Mucosa of rectum (tissue), 2 donors: Measurements from ENCODE around the gene CUL1.

Experiments used
- H3K27ac ChIP-seq, 2 donors: one replicate each; pipeline ENCODE4 v1.7.0; 2013; ENCODE audit warnings: inconsistent platforms in 2 of 2, low read depth in 2 of 2, low read length in 2 of 2
- H3K27me3 ChIP-seq, 2 donors: one replicate each; pipeline ENCODE4 v1.7.0; 2013; ENCODE audit warnings: low read length in 2 of 2; ENCODE audit not compliant: control insufficient read depth in 2 of 2, insufficient read depth in 2 of 2
- H3K36me3 ChIP-seq, 2 donors: one replicate each; pipeline ENCODE4 v1.7.0; 2013; ENCODE audit warnings: low read length in 2 of 2; ENCODE audit not compliant: control insufficient read depth in 2 of 2, insufficient read depth in 2 of 2
- H3K4me1 ChIP-seq, 2 donors: one replicate each; pipeline ENCODE4 v1.7.0; 2013; ENCODE audit warnings: low read length in 2 of 2, mild to moderate bottlenecking in 1 of 2; ENCODE audit not compliant: control insufficient read depth in 2 of 2, insufficient read depth in 2 of 2
- H3K4me3 ChIP-seq, 2 donors: one replicate each; pipeline ENCODE4 v1.7.0; 2013; ENCODE audit warnings: low read length in 2 of 2
- H3K9ac ChIP-seq, 2 donors: one replicate each; pipeline ENCODE4 v1.7.0; 2013; ENCODE audit warnings: low read length in 2 of 2, low read depth in 1 of 2, mild to moderate bottlenecking in 1 of 2
- H3K9me3 ChIP-seq, 2 donors: one replicate each; pipeline ENCODE4 v1.7.0; 2013; ENCODE audit warnings: low read length in 2 of 2; ENCODE audit not compliant: control insufficient read depth in 2 of 2
- donor health status: healthy.
- donor health status: Normal muscosa, but diverticular disease.

The CUL1 gene

GRCh38 chr7:148811892-148812291, 113.2 kb downstream of the CUL1 start:
- peaks cover 14 to 29% of the 10 kb centered on the region in 2 donors for H3K36me3 ChIP-seq

GRCh38 chr7:148813890-148814289, 115.2 kb downstream of the CUL1 start:
- Histone ChIP-seq H3K9ac (no peak overlapping the region), H3K36me3 (peaks cover 7 to 18% of the 10 kb centered on the region in 2 donors), H3K27ac (no peak overlapping the region), H3K9me3 (no peaks in the 10 kb centered on the region), H3K27me3 (no peaks in the 10 kb centered on the region), H3K4me3 (no peak overlapping the region), H3K4me1 (no peaks in the 10 kb centered on the region)

More at GRCh38 chr7:148811892-148812291, 113.2 kb downstream of the CUL1 start:
- no peaks in the 10 kb centered on the region for H3K4me1 ChIP-seq
- no peaks in the 10 kb centered on the region for H3K27me3 ChIP-seq
- H3K9me3 ChIP-seq = no peaks in the 10 kb centered on the region
- H3K9ac ChIP-seq = no peak overlapping the region
- no peak overlapping the region for H3K4me3 ChIP-seq
- H3K27ac ChIP-seq = no peak overlapping the region

GRCh38 chr7:148814922-148815559, 116.3 kb downstream of the CUL1 start:
- no peaks in the 10 kb centered on the region for H3K9me3 ChIP-seq
- H3K4me3 ChIP-seq = no peak overlapping the region
- peaks cover 4 to 18% of the 10 kb centered on the region in 2 donors for H3K36me3 ChIP-seq
- H3K27ac ChIP-seq = no peak overlapping the region
- H3K27me3 ChIP-seq = no peaks in the 10 kb centered on the region
- no peaks in the 10 kb centered on the region for H3K4me1 ChIP-seq
- no peak overlapping the region for H3K9ac ChIP-seq

- H3K27me3 ChIP-seq = no peaks in the 10 kb centered on the region
- no peak overlapping the region for H3K27ac ChIP-seq
- H3K4me3 ChIP-seq = no peak overlapping the region
- H3K4me1 ChIP-seq = no peaks in the 10 kb centered on the region
- no peak overlapping the region for H3K9ac ChIP-seq
- H3K36me3 ChIP-seq = peaks cover 4 to 15% of the 10 kb centered on the region in 2 donors
- H3K9me3 ChIP-seq = no peaks in the 10 kb centered on the region
These were observed 116.9 kb downstream of the CUL1 start for GRCh38 chr7:148815612-148816011.

GRCh38 chr7:148819697-148820360, 121.1 kb downstream of the CUL1 start:
- Histone ChIP-seq H3K27me3 (no peaks in the 10 kb centered on the region), H3K9me3 (no peaks in the 10 kb centered on the region), H3K36me3 (peaks cover 3 to 5% of the 10 kb centered on the region in 2 donors), H3K4me3 (no peak overlapping the region), H3K4me1 (no peaks in the 10 kb centered on the region), H3K27ac (no peak overlapping the region), H3K9ac (no peak overlapping the region)

GRCh38 chr7:148821422-148821821, 122.7 kb downstream of the CUL1 start:
- no peak overlapping the region for H3K9ac ChIP-seq
- H3K27ac ChIP-seq = no peak overlapping the region
- H3K9me3 ChIP-seq = no peaks in the 10 kb centered on the region
- H3K36me3 ChIP-seq = peaks cover 0 to 8% of the 10 kb centered on the region in 2 donors
- no peaks in the 10 kb centered on the region for H3K4me1 ChIP-seq
- no peak overlapping the region for H3K4me3 ChIP-seq
- no peaks in the 10 kb centered on the region for H3K27me3 ChIP-seq

GRCh38 chr7:148824864-148825263, 126.2 kb downstream of the CUL1 start:
- Histone ChIP-seq H3K27me3 (no peaks in the 10 kb centered on the region), H3K4me3 (no peak overlapping the region), H3K9ac (no peak overlapping the region), H3K4me1 (no peaks in the 10 kb centered on the region), H3K36me3 (peaks cover 0 to 4% of the 10 kb centered on the region in 2 donors), H3K27ac (no peak overlapping the region), H3K9me3 (no peaks in the 10 kb centered on the region)

GRCh38 chr7:148825338-148825737, 126.6 kb downstream of the CUL1 start:
- no peaks in the 10 kb centered on the region for H3K4me1 ChIP-seq
- no peaks in the 10 kb centered on the region for H3K9me3 ChIP-seq
- no peak overlapping the region for H3K9ac ChIP-seq
- H3K36me3 ChIP-seq = peaks cover 0 to 4% of the 10 kb centered on the region in 2 donors
- no peak overlapping the region for H3K4me3 ChIP-seq
- no peaks in the 10 kb centered on the region for H3K27me3 ChIP-seq
- no peak overlapping the region for H3K27ac ChIP-seq

GRCh38 chr7:148828965-148829364, 130.3 kb downstream of the CUL1 start:
- no peak overlapping the region for H3K9ac ChIP-seq
- H3K9me3 ChIP-seq = no peaks in the 10 kb centered on the region
- H3K4me3 ChIP-seq = no peak overlapping the region
- H3K27me3 ChIP-seq = no peaks in the 10 kb centered on the region
- H3K27ac ChIP-seq = no peak overlapping the region
- peaks cover 0 to 4% of the 10 kb centered on the region in 2 donors for H3K36me3 ChIP-seq
- H3K4me1 ChIP-seq = no peaks in the 10 kb centered on the region

- no peak overlapping the region for H3K27ac ChIP-seq
- H3K4me3 ChIP-seq = no peak overlapping the region
- no peaks in the 10 kb centered on the region for H3K4me1 ChIP-seq
- peaks cover 0 to 4% of the 10 kb centered on the region in 2 donors for H3K36me3 ChIP-seq
- no peaks in the 10 kb centered on the region for H3K9me3 ChIP-seq
- no peaks in the 10 kb centered on the region for H3K27me3 ChIP-seq
- no peak overlapping the region for H3K9ac ChIP-seq
These were observed 132.4 kb downstream of the CUL1 start for GRCh38 chr7:148830897-148831692.
